Omental fat pad (tissue), 4 donors: ENCODE results near the gene COLQ. TPM values are rescaled to one million over a fixed set of nuclear protein-coding genes. Genes with fewer than 3 reads are reported as not detected.
"Not testable (repeated sequence)": the region's sequence is repeated elsewhere in the genome, so short reads cannot be mapped to it uniquely, and the experiment has no call there.

Experiments
- ATAC-seq: fragments of 150-250 bp; one replicate; pipeline ENCODE4 v1.9.1; 2016; ENCODE audit warnings: mild to moderate bottlenecking, moderate library complexity; ENCODE audit not compliant: low FRiP score
- DNase-seq: peaks from one replicate; pipeline ENCODE4 v3.0.0-alpha.2; 2019; ENCODE audit warnings: low spot score
- CTCF ChIP-seq, 3 donors: fragments of 450-650 bp; IDR thresholded peaks; one replicate each; pipeline ENCODE4 v1.5.1; 2016 to 2017; ENCODE audit warnings: antibody characterized with exemption in 3 of 3, mild to moderate bottlenecking in 3 of 3, moderate library complexity in 2 of 3
- total RNA-seq, 4 donors: library from RNA; depleted of rRNA; stranded (reverse); fragments of >200 nt; gene quantifications; one replicate each; pipeline ENCODE4 v1.1.0, GENCODE V29; 2016

Gene COLQ
- total RNA-seq, 4 donors from 2014 or later, result 1.2 to 3.9 (median 1.9) TPM

- no peak for TF ChIP-seq CTCF (IDR thresholded peaks at IDR 0.05)
- no peak for DNase-seq
- no peak for ATAC-seq
Measured at GRCh38 chr3:15488002-15488401, 33.5 kb downstream of the COLQ start.

- ATAC-seq, result no peak
- no peak for DNase-seq
- TF ChIP-seq CTCF (IDR thresholded peaks at IDR 0.05), result no peak
Measured at GRCh38 chr3:15486979-15487378, 34.5 kb downstream of the COLQ start.

GRCh38 chr3:15486020-15486419 lies 35.5 kb downstream of the COLQ start:
- ATAC-seq (no peak), DNase-seq (no peak)
- TF ChIP-seq CTCF (IDR thresholded peaks at IDR 0.05), result no peak

GRCh38 chr3:15484551-15484950 lies 37.0 kb downstream of the COLQ start:
- ATAC-seq, DNase-seq: not testable (repeated sequence)

- DNase-seq (no peak), ATAC-seq (no peak)
- no peak for TF ChIP-seq CTCF (IDR thresholded peaks at IDR 0.05)
Measured at GRCh38 chr3:15479400-15480224, 41.9 kb downstream of the COLQ start.

- DNase-seq, result no peak
- no peak for TF ChIP-seq CTCF (IDR thresholded peaks at IDR 0.05)
- ATAC-seq, result no peak
Measured at GRCh38 chr3:15478640-15478979, 42.9 kb downstream of the COLQ start.

- TF ChIP-seq CTCF (IDR thresholded peaks at IDR 0.05), result no peak
- ATAC-seq (no peak), DNase-seq (no peak)
Measured at GRCh38 chr3:15477951-15478639, 43.4 kb downstream of the COLQ start.
